Fibroblast of pulmonary artery (primary cell): ENCODE measurements around the gene NOS3.

Source experiments
- DNase-seq: peaks from one replicate; pipeline ENCODE4 v3.0.0-alpha.2; 2010; ENCODE audit warnings: low read depth
- H3K4me3 ChIP-seq: replicated peaks from 2 replicates; pipeline ENCODE4 v1.5.1; 2011; ENCODE audit warnings: low read depth, mild to moderate bottlenecking, control low read depth, low read length, moderate library complexity
- TF ChIP-seq, protein P1 (sequence below): IDR thresholded peaks from 2 replicates; pipeline ENCODE4 v1.5.1; 2011; ENCODE audit warnings: mild to moderate bottlenecking, control low read depth, low read length, inconsistent platforms; ENCODE audit errors: missing control alignments

Gene NOS3

DNA sequence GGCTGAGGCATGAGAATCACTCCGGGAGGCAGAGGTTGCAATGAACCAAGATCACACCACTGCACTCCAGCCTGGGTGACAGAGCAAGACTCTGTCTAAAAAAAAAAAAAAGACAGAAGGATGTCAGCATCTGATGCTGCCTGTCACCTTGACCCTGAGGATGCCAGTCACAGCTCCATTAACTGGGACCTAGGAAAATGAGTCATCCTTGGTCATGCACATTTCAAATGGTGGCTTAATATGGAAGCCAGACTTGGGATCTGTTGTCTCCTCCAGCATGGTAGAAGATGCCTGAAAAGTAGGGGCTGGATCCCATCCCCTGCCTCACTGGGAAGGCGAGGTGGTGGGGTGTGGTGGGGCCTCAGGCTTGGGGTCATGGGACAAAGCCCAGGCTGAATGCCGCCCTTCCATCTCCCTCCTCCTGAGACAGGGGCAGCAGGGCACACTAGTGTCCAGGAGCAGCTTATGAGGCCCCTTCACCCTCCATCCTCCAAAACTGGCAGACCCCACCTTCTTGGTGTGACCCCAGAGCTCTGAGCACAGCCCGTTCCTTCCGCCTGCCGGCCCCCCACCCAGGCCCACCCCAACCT is 1.3 kb downstream of the NOS3 start:
- no peak for DNase-seq
- TF ChIP-seq, protein P1, sequence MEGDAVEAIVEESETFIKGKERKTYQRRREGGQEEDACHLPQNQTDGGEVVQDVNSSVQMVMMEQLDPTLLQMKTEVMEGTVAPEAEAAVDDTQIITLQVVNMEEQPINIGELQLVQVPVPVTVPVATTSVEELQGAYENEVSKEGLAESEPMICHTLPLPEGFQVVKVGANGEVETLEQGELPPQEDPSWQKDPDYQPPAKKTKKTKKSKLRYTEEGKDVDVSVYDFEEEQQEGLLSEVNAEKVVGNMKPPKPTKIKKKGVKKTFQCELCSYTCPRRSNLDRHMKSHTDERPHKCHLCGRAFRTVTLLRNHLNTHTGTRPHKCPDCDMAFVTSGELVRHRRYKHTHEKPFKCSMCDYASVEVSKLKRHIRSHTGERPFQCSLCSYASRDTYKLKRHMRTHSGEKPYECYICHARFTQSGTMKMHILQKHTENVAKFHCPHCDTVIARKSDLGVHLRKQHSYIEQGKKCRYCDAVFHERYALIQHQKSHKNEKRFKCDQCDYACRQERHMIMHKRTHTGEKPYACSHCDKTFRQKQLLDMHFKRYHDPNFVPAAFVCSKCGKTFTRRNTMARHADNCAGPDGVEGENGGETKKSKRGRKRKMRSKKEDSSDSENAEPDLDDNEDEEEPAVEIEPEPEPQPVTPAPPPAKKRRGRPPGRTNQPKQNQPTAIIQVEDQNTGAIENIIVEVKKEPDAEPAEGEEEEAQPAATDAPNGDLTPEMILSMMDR: no peak
- H3K4me3 ChIP-seq: no peak overlapping the region

DNA sequence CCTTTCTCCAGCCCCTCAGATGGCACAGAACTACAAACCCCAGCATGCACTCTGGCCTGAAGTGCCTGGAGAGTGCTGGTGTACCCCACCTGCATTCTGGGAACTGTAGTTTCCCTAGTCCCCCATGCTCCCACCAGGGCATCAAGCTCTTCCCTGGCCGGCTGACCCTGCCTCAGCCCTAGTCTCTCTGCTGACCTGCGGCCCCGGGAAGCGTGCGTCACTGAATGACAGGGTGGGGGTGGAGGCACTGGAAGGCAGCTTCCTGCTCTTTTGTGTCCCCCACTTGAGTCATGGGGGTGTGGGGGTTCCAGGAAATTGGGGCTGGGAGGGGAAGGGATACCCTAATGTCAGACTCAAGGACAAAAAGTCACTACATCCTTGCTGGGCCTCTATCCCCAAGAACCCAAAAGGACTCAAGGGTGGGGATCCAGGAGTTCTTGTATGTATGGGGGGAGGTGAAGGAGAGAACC is 2.1 kb downstream of the NOS3 start:
- TF ChIP-seq, protein P1: no peak
- no peak overlapping the region for H3K4me3 ChIP-seq
- DNase-seq: peak; percentile 39

DNA sequence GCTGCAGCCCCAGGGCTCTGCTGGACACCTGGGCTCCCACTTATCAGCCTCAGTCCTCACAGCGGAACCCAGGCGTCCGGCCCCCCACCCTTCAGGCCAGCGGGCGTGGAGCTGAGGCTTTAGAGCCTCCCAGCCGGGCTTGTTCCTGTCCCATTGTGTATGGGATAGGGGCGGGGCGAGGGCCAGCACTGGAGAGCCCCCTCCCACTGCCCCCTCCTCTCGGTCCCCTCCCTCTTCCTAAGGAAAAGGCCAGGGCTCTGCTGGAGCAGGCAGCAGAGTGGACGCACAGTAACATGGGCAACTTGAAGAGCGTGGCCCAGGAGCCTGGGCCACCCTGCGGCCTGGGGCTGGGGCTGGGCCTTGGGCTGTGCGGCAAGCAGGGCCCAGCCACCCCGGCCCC is 2.7 kb downstream of the NOS3 start:
- DNase-seq: no peak
- no peak overlapping the region for H3K4me3 ChIP-seq
- TF ChIP-seq, protein P1: no peak

DNA sequence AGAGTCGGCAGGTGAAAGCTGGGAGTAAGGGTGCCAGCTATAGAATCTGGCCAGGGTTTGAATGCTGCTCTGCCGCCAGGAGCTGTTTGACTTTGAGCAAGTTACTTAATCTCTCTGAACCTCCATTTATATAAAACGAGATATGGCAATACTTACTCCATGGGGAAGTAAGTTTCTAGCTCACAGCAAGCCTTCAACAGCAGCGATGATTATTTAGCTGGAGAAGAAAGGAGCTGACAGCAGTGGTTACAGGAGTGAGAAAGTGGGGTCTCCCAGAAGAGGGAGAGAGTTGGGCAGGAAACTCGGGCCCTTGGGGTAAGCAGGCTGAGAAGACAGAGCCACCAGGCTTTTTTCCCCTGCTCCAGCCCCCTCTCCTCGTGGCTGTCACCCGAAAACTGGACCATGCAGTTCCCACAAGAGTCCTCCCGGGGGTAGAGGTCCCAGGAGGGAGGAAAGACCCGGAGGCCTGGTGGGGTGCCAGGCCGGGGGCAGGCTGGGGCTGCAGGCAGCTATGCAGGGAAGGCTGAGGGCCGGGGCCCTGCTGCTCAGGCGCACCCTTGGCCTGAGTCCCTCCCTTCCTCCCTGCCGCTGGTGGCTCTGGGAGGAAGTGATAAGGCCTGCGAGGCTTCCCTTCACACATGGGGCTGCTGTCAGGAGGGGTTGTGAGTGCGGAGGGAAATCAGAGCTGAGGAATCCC is 3.5 kb downstream of the NOS3 start:
- peak; percentile 37 for DNase-seq
- TF ChIP-seq, protein P1: no peak
- H3K4me3 ChIP-seq: no peak overlapping the region

DNA sequence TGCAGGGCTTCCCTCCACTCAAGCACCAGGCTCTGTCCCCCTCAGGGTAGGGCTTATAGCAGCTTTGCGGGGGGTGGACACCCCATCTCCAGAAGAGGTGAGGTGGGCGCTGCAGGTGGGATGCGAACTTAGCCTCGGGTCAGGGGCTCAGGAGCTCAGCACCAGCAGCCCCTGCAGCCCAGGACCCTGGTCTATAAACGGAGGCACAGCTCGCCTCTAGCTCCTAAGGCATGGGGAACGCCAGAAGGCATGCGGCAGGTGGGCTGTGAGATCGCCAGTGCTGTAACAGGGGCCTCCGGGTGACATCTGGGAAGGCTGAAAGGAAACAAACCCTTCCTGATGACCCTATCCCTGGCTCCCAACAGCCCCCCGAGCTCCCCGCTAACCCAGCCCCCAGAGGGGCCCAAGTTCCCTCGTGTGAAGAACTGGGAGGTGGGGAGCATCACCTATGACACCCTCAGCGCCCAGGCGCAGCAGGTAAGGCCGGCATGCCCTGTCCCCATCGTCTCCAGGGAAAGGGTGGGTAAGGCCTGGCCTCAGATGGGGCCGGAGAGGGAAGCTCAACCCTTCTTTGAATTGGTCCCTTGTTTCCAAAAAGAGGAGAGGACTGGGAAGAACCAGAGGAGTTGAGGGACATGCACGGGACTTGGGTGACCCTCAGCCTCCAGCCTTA is 4.2 kb downstream of the NOS3 start:
- H3K4me3 ChIP-seq: no peak overlapping the region
- TF ChIP-seq, protein P1: no peak
- DNase-seq: no peak

DNA sequence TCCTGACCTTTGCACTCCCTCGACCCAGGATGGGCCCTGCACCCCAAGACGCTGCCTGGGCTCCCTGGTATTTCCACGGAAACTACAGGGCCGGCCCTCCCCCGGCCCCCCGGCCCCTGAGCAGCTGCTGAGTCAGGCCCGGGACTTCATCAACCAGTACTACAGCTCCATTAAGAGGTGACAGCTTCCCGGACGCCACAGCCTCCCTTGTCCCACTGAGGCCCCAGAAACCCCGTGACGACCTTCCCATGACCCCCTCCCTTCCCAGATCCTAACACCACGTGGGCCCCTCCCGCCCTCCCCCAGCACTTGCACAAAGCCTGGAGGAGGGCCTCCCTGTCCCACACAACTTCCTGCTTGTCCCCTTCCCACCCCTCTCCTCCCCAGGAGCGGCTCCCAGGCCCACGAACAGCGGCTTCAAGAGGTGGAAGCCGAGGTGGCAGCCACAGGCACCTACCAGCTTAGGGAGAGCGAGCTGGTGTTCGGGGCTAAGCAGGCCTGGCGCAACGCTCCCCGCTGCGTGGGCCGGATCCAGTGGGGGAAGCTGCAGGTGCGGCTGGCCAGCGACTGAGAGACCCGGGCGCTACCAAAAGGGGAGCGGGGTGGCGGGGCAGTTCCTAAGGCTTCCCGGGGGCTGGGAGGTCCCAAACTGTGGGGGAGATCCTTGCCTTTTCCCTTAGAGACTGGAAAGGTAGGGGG is 5.7 kb downstream of the NOS3 start:
- no peak overlapping the region for H3K4me3 ChIP-seq
- TF ChIP-seq, protein P1: no peak
- no peak for DNase-seq
